Measurements from ENCODE around the gene LGI4.

Gene LGI4

GRCh38 chr19:35099155-35099896 is 35.5 kb downstream of the LGI4 start:
- no peak overlapping the region for H3K4me3 Mint-ChIP-seq
- H3K4me1 Mint-ChIP-seq = no peaks in the 10 kb centered on the region
- no peaks in the 10 kb centered on the region for H3K27me3 Mint-ChIP-seq
- H3K27ac Mint-ChIP-seq = no peak overlapping the region
- H3K9me3 Mint-ChIP-seq = no peaks in the 10 kb centered on the region
- no peaks in the 10 kb centered on the region for H3K36me3 Mint-ChIP-seq

- Mint-ChIP-seq H3K27me3 (no peaks in the 10 kb centered on the region), H3K4me1 (no peaks in the 10 kb centered on the region), H3K4me3 (no peak overlapping the region), H3K36me3 (no peaks in the 10 kb centered on the region), H3K9me3 (no peaks in the 10 kb centered on the region), H3K27ac (no peak overlapping the region)
Measured at GRCh38 chr19:35098413-35099049, 36.3 kb downstream of the LGI4 start.

GRCh38 chr19:35095667-35096368 is 39.0 kb downstream of the LGI4 start:
- H3K9me3 Mint-ChIP-seq = no peaks in the 10 kb centered on the region
- H3K4me1 Mint-ChIP-seq = no peaks in the 10 kb centered on the region
- no peak overlapping the region for H3K4me3 Mint-ChIP-seq
- no peaks in the 10 kb centered on the region for H3K27me3 Mint-ChIP-seq
- no peak overlapping the region for H3K27ac Mint-ChIP-seq
- H3K36me3 Mint-ChIP-seq = no peaks in the 10 kb centered on the region

GRCh38 chr19:35094656-35095055 is 40.2 kb downstream of the LGI4 start:
- Mint-ChIP-seq H3K36me3 (no peaks in the 10 kb centered on the region), H3K9me3 (no peaks in the 10 kb centered on the region), H3K27me3 (peaks cover 4% of the 10 kb centered on the region), H3K4me3 (no peak overlapping the region), H3K27ac (no peak overlapping the region), H3K4me1 (peaks cover 4% of the 10 kb centered on the region)

- H3K4me1 Mint-ChIP-seq = peaks cover 4% of the 10 kb centered on the region
- no peak overlapping the region for H3K4me3 Mint-ChIP-seq
- no peaks in the 10 kb centered on the region for H3K9me3 Mint-ChIP-seq
- H3K27ac Mint-ChIP-seq = no peak overlapping the region
- H3K36me3 Mint-ChIP-seq = no peaks in the 10 kb centered on the region
- peaks cover 4% of the 10 kb centered on the region for H3K27me3 Mint-ChIP-seq
Measured at GRCh38 chr19:35093941-35094647, 40.8 kb downstream of the LGI4 start.

- Mint-ChIP-seq H3K27ac (no peak overlapping the region), H3K4me3 (no peak overlapping the region), H3K9me3 (no peaks in the 10 kb centered on the region), H3K27me3 (peaks cover 4% of the 10 kb centered on the region), H3K4me1 (peaks cover 4% of the 10 kb centered on the region), H3K36me3 (no peaks in the 10 kb centered on the region)
Measured at GRCh38 chr19:35093430-35093829, 41.4 kb downstream of the LGI4 start.

- H3K4me1 Mint-ChIP-seq = peaks cover 7% of the 10 kb centered on the region
- H3K36me3 Mint-ChIP-seq = no peaks in the 10 kb centered on the region
- no peak overlapping the region for H3K4me3 Mint-ChIP-seq
- no peaks in the 10 kb centered on the region for H3K9me3 Mint-ChIP-seq
- H3K27ac Mint-ChIP-seq = no peak overlapping the region
- peaks cover 4% of the 10 kb centered on the region for H3K27me3 Mint-ChIP-seq
Measured at GRCh38 chr19:35090506-35091214, 44.2 kb downstream of the LGI4 start.

- Mint-ChIP-seq H3K36me3 (no peaks in the 10 kb centered on the region), H3K4me3 (no peak overlapping the region), H3K4me1 (peaks cover 9% of the 10 kb centered on the region), H3K9me3 (no peaks in the 10 kb centered on the region), H3K27ac (no peak overlapping the region), H3K27me3 (peaks cover 4% of the 10 kb centered on the region)
Measured at GRCh38 chr19:35090160-35090505, 44.7 kb downstream of the LGI4 start.

- Mint-ChIP-seq H3K4me1 (peaks cover 9% of the 10 kb centered on the region), H3K27me3 (peaks cover 4% of the 10 kb centered on the region), H3K4me3 (no peak overlapping the region), H3K9me3 (no peaks in the 10 kb centered on the region), H3K27ac (no peak overlapping the region), H3K36me3 (no peaks in the 10 kb centered on the region)
Measured at GRCh38 chr19:35089554-35089953, 45.3 kb downstream of the LGI4 start.

GRCh38 chr19:35088131-35088913 is 46.5 kb downstream of the LGI4 start:
- H3K4me1 Mint-ChIP-seq = peaks cover 9% of the 10 kb centered on the region
- no peaks in the 10 kb centered on the region for H3K36me3 Mint-ChIP-seq
- no peaks in the 10 kb centered on the region for H3K9me3 Mint-ChIP-seq
- no peak overlapping the region for H3K4me3 Mint-ChIP-seq
- no peak overlapping the region for H3K27ac Mint-ChIP-seq
- peaks cover 4% of the 10 kb centered on the region for H3K27me3 Mint-ChIP-seq

GRCh38 chr19:35087393-35087792 is 47.5 kb downstream of the LGI4 start:
- Mint-ChIP-seq H3K27ac (no peak overlapping the region), H3K4me3 (no peak overlapping the region), H3K9me3 (no peaks in the 10 kb centered on the region), H3K27me3 (peaks cover 4% of the 10 kb centered on the region), H3K4me1 (peaks cover 9% of the 10 kb centered on the region), H3K36me3 (no peaks in the 10 kb centered on the region)

GRCh38 chr19:35086455-35086854 is 48.4 kb downstream of the LGI4 start:
- no peaks in the 10 kb centered on the region for H3K9me3 Mint-ChIP-seq
- H3K4me3 Mint-ChIP-seq = no peak overlapping the region
- H3K36me3 Mint-ChIP-seq = no peaks in the 10 kb centered on the region
- peaks cover 9% of the 10 kb centered on the region for H3K4me1 Mint-ChIP-seq
- H3K27me3 Mint-ChIP-seq = peaks cover 4% of the 10 kb centered on the region
- H3K27ac Mint-ChIP-seq = no peak overlapping the region

- Mint-ChIP-seq H3K4me1 (peaks cover 9% of the 10 kb centered on the region), H3K27me3 (peaks cover 4% of the 10 kb centered on the region), H3K27ac (no peak overlapping the region), H3K9me3 (no peaks in the 10 kb centered on the region), H3K4me3 (no peak overlapping the region), H3K36me3 (no peaks in the 10 kb centered on the region)
Measured at GRCh38 chr19:35085947-35086346, 48.9 kb downstream of the LGI4 start.

GRCh38 chr19:35084509-35084762 is 50.4 kb downstream of the LGI4 start:
- H3K4me3 Mint-ChIP-seq = no peak overlapping the region
- no peaks in the 10 kb centered on the region for H3K36me3 Mint-ChIP-seq
- no peaks in the 10 kb centered on the region for H3K27me3 Mint-ChIP-seq
- peaks cover 5% of the 10 kb centered on the region for H3K4me1 Mint-ChIP-seq
- H3K27ac Mint-ChIP-seq = no peak overlapping the region
- no peaks in the 10 kb centered on the region for H3K9me3 Mint-ChIP-seq

Measured in activated naive CD4-positive, alpha-beta T cell treated with anti-CD3 and anti-CD28 coated beads, Interleukin-2, amount 50 U/mL, for 24 hours (primary cell).